GM12878 (cell line): Measurements from ENCODE around the gene RYK. TPM values are rescaled to one million over a fixed set of nuclear protein-coding genes. Genes with fewer than 3 reads are reported as not detected.

Experiments used
- BCL3 ChIP-seq: IDR thresholded peaks from 2 replicates; pipeline ENCODE4 v1.6.1; 2011; ENCODE audit warnings: borderline replicate concordance, low read depth, mild to moderate bottlenecking, moderate library complexity, low read length; ENCODE audit not compliant: insufficient read depth, poor library complexity, severe bottlenecking
- CREM ChIP-seq: IDR thresholded peaks from 2 replicates; pipeline ENCODE4 v1.6.1; 2014; ENCODE audit warnings: antibody characterized with exemption, low read depth
- ETV6 ChIP-seq, 2 experiments: fragments of 450-650 bp in 1 of 2; IDR thresholded peaks in 1 of 2; conservative IDR thresholded peaks in 1 of 2; 2 replicates each; pipeline ENCODE4 v1.6.1; 2014; ENCODE audit warnings: antibody characterized with exemption in 1 of 2, borderline replicate concordance in 1 of 2, low read depth in 1 of 2, mild to moderate bottlenecking in 1 of 2, moderate library complexity in 1 of 2
- GABPA ChIP-seq: IDR thresholded peaks from 2 replicates; pipeline ENCODE4 v1.6.1; 2014; ENCODE audit warnings: antibody characterized with exemption, low read depth, mild to moderate bottlenecking, inconsistent platforms
- HCFC1 ChIP-seq: fragments of 150-350 bp; IDR thresholded peaks from 2 replicates; pipeline ENCODE4 v1.6.1; 2014; ENCODE audit warnings: low read length
- IRF5 ChIP-seq: fragments of 450-650 bp; IDR thresholded peaks from 2 replicates; pipeline ENCODE4 v1.6.1; 2017; ENCODE audit warnings: borderline replicate concordance
- JUND ChIP-seq: IDR thresholded peaks from 2 replicates; pipeline ENCODE4 v1.6.1; 2012; ENCODE audit warnings: low read depth, mild to moderate bottlenecking, low read length, improper control_type of control experiment, moderate library complexity
- MTA2 ChIP-seq: fragments of 450-650 bp; IDR thresholded peaks from 2 replicates; pipeline ENCODE4 v1.6.1; 2016; ENCODE audit warnings: low read depth, mild to moderate bottlenecking, moderate library complexity
- NFYA ChIP-seq: IDR thresholded peaks from 2 replicates; pipeline ENCODE4 v1.6.1; 2011; ENCODE audit warnings: low read depth, mild to moderate bottlenecking, low read length, improper control_type of control experiment, borderline replicate concordance
- NR2C2 ChIP-seq: IDR thresholded peaks from 2 replicates; pipeline ENCODE4 v1.6.1; 2011; ENCODE audit warnings: borderline replicate concordance, low read depth; ENCODE audit not compliant: control insufficient read depth, insufficient read length
- RCOR1 ChIP-seq: conservative IDR thresholded peaks from 2 replicates; pipeline ENCODE4 v1.6.1; 2012; ENCODE audit warnings: low read depth, low read length, improper control_type of control experiment
- SMARCA5 ChIP-seq: fragments of 450-650 bp; IDR thresholded peaks from 2 replicates; pipeline ENCODE4 v1.6.1; 2017; ENCODE audit warnings: mild to moderate bottlenecking
- TARDBP ChIP-seq: IDR thresholded peaks from 2 replicates; pipeline ENCODE4 v1.6.1; 2016; ENCODE audit warnings: borderline replicate concordance
- TCF3 ChIP-seq: IDR thresholded peaks from 2 replicates; pipeline ENCODE4 v1.6.1; 2012; ENCODE audit warnings: low read depth, mild to moderate bottlenecking, low read length, borderline replicate concordance; ENCODE audit not compliant: insufficient read depth
- ZBED1 ChIP-seq: IDR thresholded peaks from 2 replicates; pipeline ENCODE4 v1.6.1; 2016; ENCODE audit warnings: borderline replicate concordance
- polyA plus RNA-seq, 11 experiments: library from polyadenylated mRNA; depleted of rRNA in 4 of 11; unstranded in 6 of 11; stranded (reverse) in 5 of 11; fragments of >200 nt; fragmentation: Nextera tagmentation in 4 of 11; fragmentation: Illumina TruSeq in 1 of 11; extraction: Ambion mirVana in 4 of 11; extraction: Trizol in 1 of 11; gene quantifications; 1 replicate in 1 of 11; 2 replicates in 10 of 11; pipeline versions ENCODE4 v1.2.1 to v1.2.3, GENCODE V29; 2011 to 2016; ENCODE audit warnings: inconsistent platforms in 2 of 11, missing spikeins in 2 of 11, low read depth in 1 of 11
- total RNA-seq, 4 experiments: library from RNA; depleted of rRNA in 3 of 4; stranded (reverse); fragments of >200 nt in 3 of 4; fragmentation: Illumina TruSeq in 1 of 4; extraction: Trizol in 1 of 4; gene quantifications; 2 replicates each; pipeline versions ENCODE4 v1.2.1 to v1.2.3, GENCODE V29; 2013 to 2021
- TF ChIP-seq, protein P1 (sequence below): IDR thresholded peaks from 2 replicates; pipeline ENCODE4 v1.6.1; 2011; ENCODE audit warnings: low read depth, low read length, improper control_type of control experiment, borderline replicate concordance
- TF ChIP-seq, protein P2 (sequence below): IDR thresholded peaks from 2 replicates; pipeline ENCODE4 v1.6.1; 2012; ENCODE audit warnings: mild to moderate bottlenecking, low read depth, low read length
- TF ChIP-seq, protein P3 (sequence below): fragments of 450-650 bp; IDR thresholded peaks from 2 replicates; pipeline ENCODE4 v1.6.1; 2017; ENCODE audit warnings: antibody characterized with exemption, mild to moderate bottlenecking, moderate library complexity

Gene RYK
- total and polyA plus RNA-seq, 10 of the 15 experiments (the other 5 are each of a cell fraction or from before 2014, with no cell fraction given): 2.0 to 25.1 (median 11.1) TPM

GRCh38 chr3:134294302-134295280, 43.9 kb upstream of the RYK start (continued):
- TF ChIP-seq IRF5: no peak
- TF ChIP-seq, protein P1, sequence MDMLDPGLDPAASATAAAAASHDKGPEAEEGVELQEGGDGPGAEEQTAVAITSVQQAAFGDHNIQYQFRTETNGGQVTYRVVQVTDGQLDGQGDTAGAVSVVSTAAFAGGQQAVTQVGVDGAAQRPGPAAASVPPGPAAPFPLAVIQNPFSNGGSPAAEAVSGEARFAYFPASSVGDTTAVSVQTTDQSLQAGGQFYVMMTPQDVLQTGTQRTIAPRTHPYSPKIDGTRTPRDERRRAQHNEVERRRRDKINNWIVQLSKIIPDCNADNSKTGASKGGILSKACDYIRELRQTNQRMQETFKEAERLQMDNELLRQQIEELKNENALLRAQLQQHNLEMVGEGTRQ: peak; percentile 17; the same call in 1 of the 2 replicates
- TF ChIP-seq CREM: peak; percentile 80
- TF ChIP-seq TCF3: 0 out of 2 replicates have a peak, but pooled peaks have one; percentile 24
- no peak for TF ChIP-seq NFYA
- TF ChIP-seq MTA2: peak; percentile 56
- TF ChIP-seq, protein P2, sequence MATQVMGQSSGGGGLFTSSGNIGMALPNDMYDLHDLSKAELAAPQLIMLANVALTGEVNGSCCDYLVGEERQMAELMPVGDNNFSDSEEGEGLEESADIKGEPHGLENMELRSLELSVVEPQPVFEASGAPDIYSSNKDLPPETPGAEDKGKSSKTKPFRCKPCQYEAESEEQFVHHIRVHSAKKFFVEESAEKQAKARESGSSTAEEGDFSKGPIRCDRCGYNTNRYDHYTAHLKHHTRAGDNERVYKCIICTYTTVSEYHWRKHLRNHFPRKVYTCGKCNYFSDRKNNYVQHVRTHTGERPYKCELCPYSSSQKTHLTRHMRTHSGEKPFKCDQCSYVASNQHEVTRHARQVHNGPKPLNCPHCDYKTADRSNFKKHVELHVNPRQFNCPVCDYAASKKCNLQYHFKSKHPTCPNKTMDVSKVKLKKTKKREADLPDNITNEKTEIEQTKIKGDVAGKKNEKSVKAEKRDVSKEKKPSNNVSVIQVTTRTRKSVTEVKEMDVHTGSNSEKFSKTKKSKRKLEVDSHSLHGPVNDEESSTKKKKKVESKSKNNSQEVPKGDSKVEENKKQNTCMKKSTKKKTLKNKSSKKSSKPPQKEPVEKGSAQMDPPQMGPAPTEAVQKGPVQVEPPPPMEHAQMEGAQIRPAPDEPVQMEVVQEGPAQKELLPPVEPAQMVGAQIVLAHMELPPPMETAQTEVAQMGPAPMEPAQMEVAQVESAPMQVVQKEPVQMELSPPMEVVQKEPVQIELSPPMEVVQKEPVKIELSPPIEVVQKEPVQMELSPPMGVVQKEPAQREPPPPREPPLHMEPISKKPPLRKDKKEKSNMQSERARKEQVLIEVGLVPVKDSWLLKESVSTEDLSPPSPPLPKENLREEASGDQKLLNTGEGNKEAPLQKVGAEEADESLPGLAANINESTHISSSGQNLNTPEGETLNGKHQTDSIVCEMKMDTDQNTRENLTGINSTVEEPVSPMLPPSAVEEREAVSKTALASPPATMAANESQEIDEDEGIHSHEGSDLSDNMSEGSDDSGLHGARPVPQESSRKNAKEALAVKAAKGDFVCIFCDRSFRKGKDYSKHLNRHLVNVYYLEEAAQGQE: no peak
- peak in 1 of 2 experiments; percentile 56; a peak in 1 of 4 replicates for TF ChIP-seq ETV6 (conservative IDR thresholded peaks at IDR 0.05 in 1 of 2, IDR thresholded peaks at IDR 0.05 in 1 of 2; ENCODE audit: borderline replicate concordance in 1 of 2, low read depth in 1 of 2)
- TF ChIP-seq NR2C2: no peak
- no peak for TF ChIP-seq HCFC1
- TF ChIP-seq ZBED1: peak; percentile 87
- 0 out of 2 replicates have a peak, but pooled peaks have one; percentile 27 for TF ChIP-seq GABPA
- TF ChIP-seq TARDBP: no peak
- peak; percentile 68 for TF ChIP-seq BCL3
- no peak for TF ChIP-seq SMARCA5
- TF ChIP-seq, protein P3, sequence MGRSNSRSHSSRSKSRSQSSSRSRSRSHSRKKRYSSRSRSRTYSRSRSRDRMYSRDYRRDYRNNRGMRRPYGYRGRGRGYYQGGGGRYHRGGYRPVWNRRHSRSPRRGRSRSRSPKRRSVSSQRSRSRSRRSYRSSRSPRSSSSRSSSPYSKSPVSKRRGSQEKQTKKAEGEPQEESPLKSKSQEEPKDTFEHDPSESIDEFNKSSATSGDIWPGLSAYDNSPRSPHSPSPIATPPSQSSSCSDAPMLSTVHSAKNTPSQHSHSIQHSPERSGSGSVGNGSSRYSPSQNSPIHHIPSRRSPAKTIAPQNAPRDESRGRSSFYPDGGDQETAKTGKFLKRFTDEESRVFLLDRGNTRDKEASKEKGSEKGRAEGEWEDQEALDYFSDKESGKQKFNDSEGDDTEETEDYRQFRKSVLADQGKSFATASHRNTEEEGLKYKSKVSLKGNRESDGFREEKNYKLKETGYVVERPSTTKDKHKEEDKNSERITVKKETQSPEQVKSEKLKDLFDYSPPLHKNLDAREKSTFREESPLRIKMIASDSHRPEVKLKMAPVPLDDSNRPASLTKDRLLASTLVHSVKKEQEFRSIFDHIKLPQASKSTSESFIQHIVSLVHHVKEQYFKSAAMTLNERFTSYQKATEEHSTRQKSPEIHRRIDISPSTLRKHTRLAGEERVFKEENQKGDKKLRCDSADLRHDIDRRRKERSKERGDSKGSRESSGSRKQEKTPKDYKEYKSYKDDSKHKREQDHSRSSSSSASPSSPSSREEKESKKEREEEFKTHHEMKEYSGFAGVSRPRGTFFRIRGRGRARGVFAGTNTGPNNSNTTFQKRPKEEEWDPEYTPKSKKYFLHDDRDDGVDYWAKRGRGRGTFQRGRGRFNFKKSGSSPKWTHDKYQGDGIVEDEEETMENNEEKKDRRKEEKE: no peak
- TF ChIP-seq JUND: no peak
- TF ChIP-seq RCOR1: peak; percentile 64; the same call in 1 of the 2 replicates
